Thoracic aorta (tissue), 2 donors: ENCODE measurements around the gene ABCC3. TPM values are rescaled to one million over a fixed set of nuclear protein-coding genes. Genes with fewer than 3 reads are reported as not detected.

Experiments used
- ATAC-seq: fragments of 150-250 bp; one replicate; pipeline ENCODE4 v1.8.0; 2017; ENCODE audit warnings: low read depth; ENCODE audit not compliant: insufficient number of reproducible peaks, low FRiP score
- DNase-seq: peaks from one replicate; pipeline ENCODE4 v3.0.0-alpha.2; 2020; ENCODE audit warnings: low spot score
- H3K27ac ChIP-seq, 2 donors: fragments of 200-600 bp; sonication (generic); 1 replicate in 1 of 2; 2 replicates in 1 of 2; pipeline ENCODE4 v1.5.1; 2016; ENCODE audit warnings: mild to moderate bottlenecking in 2 of 2, moderate library complexity in 2 of 2
- H3K27me3 ChIP-seq: fragments of 200-600 bp; sonication (generic); replicated peaks from 2 replicates; pipeline ENCODE4 v1.6.0; 2016; ENCODE audit warnings: mild to moderate bottlenecking; ENCODE audit not compliant: insufficient read depth
- H3K36me3 ChIP-seq: fragments of 200-600 bp; sonication (generic); one replicate; pipeline ENCODE4 v1.5.1; 2016
- H3K4me1 ChIP-seq, 2 donors: fragments of 200-600 bp; sonication (generic); 1 replicate in 1 of 2; 2 replicates in 1 of 2; pipeline versions ENCODE4 v1.5.1 to v1.6.0; 2016; ENCODE audit warnings: low read depth in 2 of 2, mild to moderate bottlenecking in 1 of 2; ENCODE audit not compliant: control insufficient read depth in 1 of 2
- H3K4me3 ChIP-seq: fragments of 200-600 bp; sonication (generic); 2 replicates; pipeline ENCODE4 v1.5.1; 2016; ENCODE audit warnings: mild to moderate bottlenecking
- H3K9me3 ChIP-seq: fragments of 200-600 bp; sonication (generic); 2 replicates; pipeline ENCODE4 v1.5.1; 2016
- total RNA-seq, 2 donors: library from RNA; depleted of rRNA; stranded (reverse); fragments of >200 nt; gene quantifications; one replicate each; pipeline versions ENCODE4 v1.1.0 to v1.2.3, GENCODE V29; 2016
- TF ChIP-seq, protein P1 (sequence below): fragments of 200-600 bp; sonication (generic); IDR thresholded peaks from one replicate; pipeline ENCODE4 v1.5.1; 2019; ENCODE audit warnings: antibody characterized with exemption

ABCC3 gene
- 100 to 1,000 TPM in 1 of 2 donors, 10 to 100 TPM in 1; 72.7 to 143 TPM for total RNA-seq

DNA sequence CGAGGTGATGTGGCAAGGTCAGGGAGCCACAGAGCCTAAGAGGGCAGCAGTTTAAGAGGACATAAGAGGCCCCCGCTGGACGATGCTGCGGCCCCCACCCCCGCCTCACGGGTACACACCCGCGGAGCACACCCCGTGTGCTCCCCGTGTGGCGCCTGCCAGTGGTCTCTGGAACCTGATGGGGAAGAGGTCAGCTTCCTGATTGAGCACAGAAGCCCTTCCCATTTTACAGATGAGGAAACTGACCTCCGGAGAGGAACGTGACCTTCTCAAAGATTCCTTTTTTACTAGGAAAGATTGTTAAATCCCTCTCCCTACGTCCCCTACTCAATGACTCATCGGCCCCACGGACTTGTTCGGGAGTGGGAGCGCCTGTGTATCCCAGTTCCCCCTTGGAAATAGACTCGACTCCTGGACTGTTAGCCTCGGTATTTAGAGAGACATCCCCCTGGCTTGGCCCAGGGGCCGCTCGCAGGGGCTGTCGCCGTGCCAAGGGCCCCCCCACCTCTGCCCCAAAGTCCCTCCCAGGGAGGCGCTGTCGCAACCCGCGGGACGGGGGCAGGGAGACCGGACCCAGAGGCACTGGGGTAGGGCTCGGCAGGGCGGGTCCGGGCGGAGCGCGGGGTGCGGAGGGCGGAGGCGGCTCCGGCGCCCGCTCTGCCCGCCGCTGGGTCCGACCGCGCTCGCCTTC is at the start of gene ABCC3:
Gene ABCC3 (plus strand): TSS at position 658 of the 691 bp plus-strand sequence. CDS start 56 bp downstream, outside the sequence.
- no peak for DNase-seq
- H3K27ac ChIP-seq = peak within 1 kb of the TSS; percentile 15 to 49
- ATAC-seq = no peak
- H3K9me3 ChIP-seq = no peaks in the 10 kb centered on the region
- H3K27me3 ChIP-seq = no peaks in the 10 kb centered on the region
- H3K4me1 ChIP-seq = peaks cover 24 to 61% of the 10 kb centered on the region in 2 donors
- no peaks in the 10 kb centered on the region for H3K36me3 ChIP-seq
- peak within 1 kb of the TSS; percentile 88 for H3K4me3 ChIP-seq
- TF ChIP-seq, protein P1, sequence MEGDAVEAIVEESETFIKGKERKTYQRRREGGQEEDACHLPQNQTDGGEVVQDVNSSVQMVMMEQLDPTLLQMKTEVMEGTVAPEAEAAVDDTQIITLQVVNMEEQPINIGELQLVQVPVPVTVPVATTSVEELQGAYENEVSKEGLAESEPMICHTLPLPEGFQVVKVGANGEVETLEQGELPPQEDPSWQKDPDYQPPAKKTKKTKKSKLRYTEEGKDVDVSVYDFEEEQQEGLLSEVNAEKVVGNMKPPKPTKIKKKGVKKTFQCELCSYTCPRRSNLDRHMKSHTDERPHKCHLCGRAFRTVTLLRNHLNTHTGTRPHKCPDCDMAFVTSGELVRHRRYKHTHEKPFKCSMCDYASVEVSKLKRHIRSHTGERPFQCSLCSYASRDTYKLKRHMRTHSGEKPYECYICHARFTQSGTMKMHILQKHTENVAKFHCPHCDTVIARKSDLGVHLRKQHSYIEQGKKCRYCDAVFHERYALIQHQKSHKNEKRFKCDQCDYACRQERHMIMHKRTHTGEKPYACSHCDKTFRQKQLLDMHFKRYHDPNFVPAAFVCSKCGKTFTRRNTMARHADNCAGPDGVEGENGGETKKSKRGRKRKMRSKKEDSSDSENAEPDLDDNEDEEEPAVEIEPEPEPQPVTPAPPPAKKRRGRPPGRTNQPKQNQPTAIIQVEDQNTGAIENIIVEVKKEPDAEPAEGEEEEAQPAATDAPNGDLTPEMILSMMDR = no peak

DNA sequence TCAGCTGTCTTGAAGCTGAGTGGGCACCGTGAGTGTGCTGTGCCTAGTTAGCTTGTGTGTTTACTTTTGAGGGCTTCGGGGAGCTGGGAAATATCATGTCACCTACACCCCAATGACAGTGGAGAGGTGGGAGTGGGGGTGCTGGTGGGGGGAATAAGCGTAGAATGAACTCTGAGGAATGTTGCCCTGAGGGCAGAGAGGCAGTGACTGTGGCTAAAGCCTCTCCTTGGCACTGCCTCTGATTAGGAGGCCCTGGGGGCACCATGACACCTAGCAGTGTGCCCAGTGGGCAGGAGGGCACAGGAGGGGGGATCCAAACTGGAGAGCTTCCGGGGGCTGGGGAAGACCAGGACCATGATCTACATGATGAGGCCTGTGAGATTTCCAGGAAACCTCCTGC is 49.3 kb upstream of the ABCC3 start:
- ATAC-seq = no peak

DNA sequence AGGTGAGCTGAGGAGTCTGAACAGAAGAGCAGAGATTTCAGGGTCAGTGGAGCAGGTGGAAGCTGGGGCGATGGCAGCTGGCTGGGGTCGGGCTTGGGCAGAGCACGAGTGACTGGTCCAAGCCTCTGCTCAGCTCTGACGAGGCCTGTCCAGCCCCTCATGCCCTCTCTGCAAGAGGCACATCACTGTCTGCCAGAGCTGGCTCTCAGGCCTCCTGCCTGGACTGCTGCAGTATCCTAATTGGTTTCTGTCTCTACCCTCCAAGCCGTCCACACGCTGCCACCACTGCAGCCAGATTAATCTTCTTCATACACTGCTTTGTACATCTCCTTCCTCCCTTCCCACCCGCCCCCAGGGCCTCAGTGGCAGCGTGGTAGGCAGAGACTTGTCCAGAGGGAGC is 48.8 kb upstream of the ABCC3 start:
- no peaks in the 10 kb centered on the region for H3K27me3 ChIP-seq
- H3K4me3 ChIP-seq = no peak overlapping the region
- TF ChIP-seq, protein P1 = no peak
- ATAC-seq (no peak), DNase-seq (no peak)
- no peak overlapping the region for H3K27ac ChIP-seq
- H3K9me3 ChIP-seq = no peaks in the 10 kb centered on the region
- no peaks in the 10 kb centered on the region for H3K36me3 ChIP-seq
- peaks cover 8 to 28% of the 10 kb centered on the region in 2 donors for H3K4me1 ChIP-seq

More for the DNA sequence above, 49.3 kb upstream of the ABCC3 start:
- DNase-seq = no peak
- Histone ChIP-seq H3K4me1 (peaks cover 8 to 23% of the 10 kb centered on the region in 2 donors), H3K4me3 (no peak overlapping the region), H3K27me3 (no peaks in the 10 kb centered on the region), H3K9me3 (no peaks in the 10 kb centered on the region), H3K27ac (no peak overlapping the region), H3K36me3 (no peaks in the 10 kb centered on the region)
- TF ChIP-seq, protein P1 = no peak

DNA sequence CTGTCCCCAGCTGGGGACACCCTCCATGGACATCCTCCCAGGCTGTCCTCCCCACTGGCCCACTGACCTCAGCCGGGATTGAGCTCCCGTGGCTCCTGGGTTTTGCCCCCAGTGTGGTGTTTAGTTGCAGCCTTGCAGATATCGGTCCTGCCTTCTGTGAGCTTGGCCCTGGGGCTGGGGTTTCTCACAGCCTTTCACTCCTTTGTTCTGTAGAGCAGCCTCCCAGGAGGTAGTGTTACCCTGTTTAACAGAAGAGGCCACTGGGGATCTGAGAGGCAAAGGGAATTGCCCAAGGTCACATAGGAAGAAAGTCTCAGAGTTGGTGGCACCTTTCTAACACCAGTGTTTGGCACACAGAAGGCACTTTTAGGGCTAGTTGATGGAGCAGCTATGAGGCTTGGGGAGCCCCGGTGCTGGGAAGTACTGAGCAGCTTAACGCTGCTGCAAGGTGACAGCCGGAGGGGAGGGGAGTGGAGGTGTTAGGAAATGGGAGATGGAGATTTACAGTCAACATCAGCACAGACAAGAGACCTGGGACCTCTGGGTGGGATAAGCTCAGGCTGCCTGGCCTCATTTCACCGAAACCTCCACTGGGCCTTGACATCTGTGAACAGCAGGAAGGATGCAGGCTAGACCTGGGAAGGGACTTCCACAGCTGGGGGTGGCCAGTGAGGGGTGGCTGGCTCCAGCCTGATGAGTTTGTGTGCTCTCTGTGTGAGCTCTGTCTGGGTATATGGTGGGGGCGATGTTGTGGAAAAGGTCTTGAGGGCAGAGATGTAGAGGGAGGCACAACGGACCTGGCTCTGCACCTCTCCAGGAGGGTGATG is 48.0 kb upstream of the ABCC3 start:
- H3K36me3 ChIP-seq = no peaks in the 10 kb centered on the region
- H3K4me3 ChIP-seq = no peak overlapping the region
- H3K27me3 ChIP-seq = no peaks in the 10 kb centered on the region
- H3K27ac ChIP-seq = no peak overlapping the region
- H3K4me1 ChIP-seq = peaks cover 8 to 29% of the 10 kb centered on the region in 2 donors
- DNase-seq = no peak
- no peak for ATAC-seq
- TF ChIP-seq, protein P1 = no peak
- no peaks in the 10 kb centered on the region for H3K9me3 ChIP-seq

DNA sequence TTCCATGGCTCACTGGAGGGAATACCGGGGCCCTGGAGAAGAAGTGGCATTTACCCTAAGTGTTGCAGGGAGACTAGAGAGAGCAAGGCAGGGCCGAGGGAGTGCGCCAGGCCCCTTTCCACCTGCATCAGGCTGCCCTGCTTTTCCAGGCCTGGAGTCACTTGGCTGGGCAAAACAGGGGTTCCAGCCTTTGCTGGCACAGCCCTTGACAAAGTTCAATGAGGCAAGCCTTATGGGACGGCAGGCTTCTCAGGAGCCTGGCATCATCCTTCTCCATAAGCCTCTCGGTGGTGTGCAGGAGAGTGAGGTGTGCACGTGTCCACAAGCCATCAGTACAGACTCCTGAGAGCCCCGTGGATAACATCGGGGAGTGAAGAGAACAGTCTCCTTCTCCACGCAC is 47.1 kb upstream of the ABCC3 start:
- no peak overlapping the region for H3K27ac ChIP-seq
- no peaks in the 10 kb centered on the region for H3K27me3 ChIP-seq
- DNase-seq (no peak), ATAC-seq (no peak)
- peaks cover 8 to 31% of the 10 kb centered on the region in 2 donors for H3K4me1 ChIP-seq
- no peaks in the 10 kb centered on the region for H3K36me3 ChIP-seq
- no peak overlapping the region for H3K4me3 ChIP-seq
- TF ChIP-seq, protein P1 = no peak
- no peaks in the 10 kb centered on the region for H3K9me3 ChIP-seq
